Activated naive CD8-positive, alpha-beta T cell treated with anti-CD3 and anti-CD28 coated beads, Interleukin-2, amount 10 ng/mL, durations not matched to agents 7 days and 5 days (primary cell): Measurements from ENCODE around the gene NDUFB4. TPM values are rescaled to one million over a fixed set of nuclear protein-coding genes. Genes with fewer than 3 reads are reported as not detected.

ENCODE experiments used
- ATAC-seq: fragments of 150-1000 bp; cut with Tn5 transposase; one replicate; pipeline ENCODE4 v1.10.0; 2021; ENCODE audit warnings: low read depth, moderate library complexity
- POLR2A ChIA-PET: fragments of 350-600 bp; sonication (Branson Sonifier 250); formaldehyde crosslinking; loops from one replicate; lab custom pipeline; 2021; ENCODE audit warnings: antibody characterized with exemption; lab: Charles Lee
- DNase-seq: peaks from one replicate; pipeline ENCODE4 v3.0.0; 2021
- H3K27ac Mint-ChIP-seq: one replicate; pipeline ENCODE4 v1.8.0; 2022; ENCODE audit warnings: mild to moderate bottlenecking, mixed read lengths
- H3K27me3 Mint-ChIP-seq: one replicate; pipeline ENCODE4 v1.8.0; 2022; ENCODE audit warnings: mild to moderate bottlenecking, moderate library complexity, mixed read lengths
- H3K36me3 Mint-ChIP-seq: one replicate; pipeline ENCODE4 v1.8.0; 2021; ENCODE audit warnings: mild to moderate bottlenecking, mixed read lengths
- H3K4me1 Mint-ChIP-seq: one replicate; pipeline ENCODE4 v1.8.0; 2021; ENCODE audit warnings: mixed read lengths
- H3K4me3 Mint-ChIP-seq: one replicate; pipeline ENCODE4 v1.8.0; 2022; ENCODE audit warnings: mild to moderate bottlenecking, moderate library complexity, mixed read lengths
- H3K9me3 Mint-ChIP-seq: one replicate; pipeline ENCODE4 v1.8.0; 2021; ENCODE audit warnings: mixed read lengths
- total RNA-seq, 2 experiments: library from RNA; stranded (reverse); gene quantifications; one replicate each; pipeline ENCODE4 v1.2.3, GENCODE V29; 2021

NDUFB4 gene
- total RNA-seq: 100 to 1,000 TPM; 120 to 121 TPM

DNA sequence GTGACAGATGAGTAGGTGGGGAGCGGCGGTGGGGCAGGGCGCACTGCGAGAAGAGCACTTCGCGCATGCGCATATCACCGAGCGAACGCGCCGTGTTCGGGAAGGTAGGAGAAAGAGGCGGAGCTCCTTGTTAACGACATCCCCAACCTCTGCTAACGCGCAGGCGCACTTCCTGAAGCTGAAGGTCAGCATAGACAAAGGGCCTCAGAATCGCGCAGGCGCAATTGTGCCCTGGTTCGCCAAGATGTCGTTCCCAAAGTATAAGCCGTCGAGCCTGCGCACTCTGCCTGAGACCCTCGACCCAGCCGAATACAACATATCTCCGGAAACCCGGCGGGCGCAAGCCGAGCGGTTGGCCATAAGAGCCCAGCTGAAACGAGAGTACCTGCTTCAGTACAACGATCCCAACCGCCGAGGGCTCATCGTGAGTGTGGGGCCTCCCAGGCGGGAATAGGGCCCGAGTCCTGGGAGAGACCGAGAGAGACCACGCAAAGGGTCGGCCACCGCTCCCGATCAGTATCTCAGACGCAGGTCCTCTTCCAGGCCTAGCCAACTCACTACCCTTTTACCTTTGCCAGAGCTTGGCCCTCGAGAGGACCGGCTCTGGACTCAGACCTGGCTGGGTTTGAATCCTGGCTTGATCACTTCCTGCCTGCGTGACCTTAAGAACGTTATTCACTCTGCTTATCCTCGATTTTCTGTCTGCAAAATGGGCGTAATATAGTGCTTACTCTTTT lies at the start of gene NDUFB4:
Gene NDUFB4 (plus strand): TSS at position 221 of the 737 bp plus-strand sequence. CDS start 24 bp downstream, at position 245.
- peak within 1 kb of the TSS; percentile 93 for H3K4me3 Mint-ChIP-seq
- H3K4me1 Mint-ChIP-seq: peaks cover 12% of the 10 kb centered on the region

GRCh38 chr3:120550546-120550945 lies 45.6 kb upstream of the NDUFB4 start:
- Mint-ChIP-seq H3K4me3 (no peak overlapping the region), H3K27ac (no peak overlapping the region), H3K9me3 (no peaks in the 10 kb centered on the region), H3K36me3 (no peaks in the 10 kb centered on the region), H3K27me3 (peaks cover 5% of the 10 kb centered on the region), H3K4me1 (no peaks in the 10 kb centered on the region)
- DNase-seq (no peak), ATAC-seq (no peak)
- POLR2A ChIA-PET: no interaction called here

More for the DNA sequence above, at the start of gene NDUFB4:
- POLR2A ChIA-PET: interaction anchor here (1.0 to 3.6 kb wide), 7 partner anchors 8 to 502 kb away, joined by 3 to 27 read pairs (median 6); partner anchors contain the start of genes GSK3B, GTF2E1, LRRC58 and RABL3
- Mint-ChIP-seq H3K27ac (peak within 1 kb of the TSS; percentile 92), H3K27me3 (peaks cover 6% of the 10 kb centered on the region), H3K36me3 (peaks cover 13% of the 10 kb centered on the region), H3K9me3 (no peaks in the 10 kb centered on the region)
- ATAC-seq (peak; percentile 99), DNase-seq (peak; percentile 90)

DNA sequence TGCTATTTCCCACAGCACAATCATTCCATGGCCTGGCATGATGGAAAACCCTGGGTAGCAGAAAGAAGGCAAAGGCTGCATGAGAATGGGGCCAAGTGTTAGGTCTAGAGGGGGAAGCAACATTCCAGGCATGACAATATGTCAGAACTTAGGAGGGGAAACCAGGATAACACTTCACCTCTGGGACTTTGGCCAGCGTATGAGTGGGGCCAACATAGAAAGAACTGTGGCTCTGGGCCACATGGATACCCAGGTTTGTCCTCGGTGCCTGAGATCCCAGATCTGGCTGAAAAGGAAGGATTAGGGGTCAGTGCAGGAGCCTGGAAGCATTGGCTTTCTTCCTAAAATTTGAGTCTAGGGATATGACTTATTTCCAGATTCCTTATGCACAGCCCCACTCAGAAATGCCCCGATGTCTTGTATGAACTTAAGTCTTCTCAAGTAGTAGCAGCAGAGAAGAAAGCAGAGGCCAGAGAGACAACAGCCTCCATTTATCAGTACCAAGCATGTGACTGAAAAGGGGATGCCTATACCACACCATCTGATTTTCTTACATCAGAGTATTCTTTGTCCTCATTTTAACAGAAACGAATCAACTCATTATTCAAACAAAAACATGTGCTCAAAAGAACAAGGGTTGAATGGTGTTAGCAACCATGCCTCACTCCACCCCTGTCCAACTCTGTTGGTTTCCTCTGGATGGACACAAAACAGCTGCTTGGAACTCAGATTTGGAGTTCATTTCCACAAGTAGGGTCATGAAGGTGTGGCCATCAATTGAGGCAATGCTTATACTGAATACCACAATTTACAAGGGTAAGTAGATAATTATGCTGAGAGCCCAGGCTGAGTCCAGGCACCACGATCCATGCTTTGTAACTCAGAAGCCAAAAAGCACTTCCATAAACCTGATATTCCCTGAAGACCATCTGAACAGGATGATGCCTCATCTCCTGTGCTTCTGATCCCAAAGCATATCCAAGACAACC lies 43.7 kb upstream of the NDUFB4 start:
- Mint-ChIP-seq H3K4me3 (no peak overlapping the region), H3K27me3 (peaks cover 2% of the 10 kb centered on the region), H3K27ac (no peak overlapping the region), H3K4me1 (no peaks in the 10 kb centered on the region), H3K9me3 (no peaks in the 10 kb centered on the region), H3K36me3 (no peaks in the 10 kb centered on the region)
- no peak for ATAC-seq
- DNase-seq: no peak
- POLR2A ChIA-PET: no interaction called here

DNA sequence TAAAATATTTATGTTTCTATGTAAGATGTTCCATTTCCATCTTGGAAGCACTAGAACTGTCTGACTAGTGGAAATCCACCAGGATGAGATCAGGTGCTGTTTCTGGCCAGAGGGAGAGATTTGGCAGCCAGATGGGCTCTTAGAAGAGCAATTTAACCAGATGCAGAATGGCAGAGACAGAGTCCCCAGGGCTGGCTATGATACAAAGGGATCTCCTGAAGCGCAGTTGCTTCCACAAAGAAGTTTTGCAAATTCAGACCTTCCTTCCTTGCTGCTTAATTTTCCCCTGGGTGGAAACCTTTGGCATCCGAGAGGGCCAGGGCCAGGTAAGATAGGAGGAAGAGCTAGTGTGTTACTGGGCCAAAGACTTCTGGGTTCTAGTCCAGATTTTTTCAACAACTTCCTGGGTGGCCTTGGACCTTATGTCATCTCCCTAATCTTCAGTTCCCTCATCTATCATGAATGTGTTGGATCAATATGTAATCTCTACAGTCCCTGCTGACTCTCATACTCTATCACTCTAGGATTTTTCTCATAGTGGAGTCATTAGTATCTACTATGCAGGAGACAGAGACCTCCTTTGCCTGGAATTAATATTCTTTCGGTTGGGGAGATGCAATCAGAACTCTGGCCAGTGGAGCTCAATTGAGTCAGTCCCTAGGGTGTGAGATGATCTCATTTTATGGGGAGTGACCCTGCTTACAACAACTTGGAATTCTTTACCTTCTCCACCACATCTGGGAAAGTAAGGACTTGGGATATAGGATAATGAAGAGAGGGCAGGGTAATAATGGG lies 41.1 kb upstream of the NDUFB4 start:
- ATAC-seq (no peak), DNase-seq (no peak)
- H3K27ac Mint-ChIP-seq: no peak overlapping the region
- no peaks in the 10 kb centered on the region for H3K36me3 Mint-ChIP-seq
- H3K4me1 Mint-ChIP-seq: peaks cover 11% of the 10 kb centered on the region
- H3K4me3 Mint-ChIP-seq: no peak overlapping the region
- H3K9me3 Mint-ChIP-seq: no peaks in the 10 kb centered on the region
- peaks cover 7% of the 10 kb centered on the region for H3K27me3 Mint-ChIP-seq
- POLR2A ChIA-PET: no interaction called here

- POLR2A ChIA-PET: no interaction called here
- Mint-ChIP-seq H3K9me3 (no peaks in the 10 kb centered on the region), H3K36me3 (no peaks in the 10 kb centered on the region), H3K27ac (no peak overlapping the region), H3K4me3 (no peak overlapping the region), H3K4me1 (peaks cover 11% of the 10 kb centered on the region), H3K27me3 (peaks cover 7% of the 10 kb centered on the region)
- DNase-seq (no peak), ATAC-seq (no peak)
Measured at GRCh38 chr3:120555657-120556509, 40.3 kb upstream of the NDUFB4 start.

GRCh38 chr3:120557115-120557514 lies 39.0 kb upstream of the NDUFB4 start:
- POLR2A ChIA-PET: no interaction called here
- DNase-seq (no peak), ATAC-seq (no peak)
- Mint-ChIP-seq H3K4me3 (no peak overlapping the region), H3K9me3 (no peaks in the 10 kb centered on the region), H3K4me1 (peaks cover 11% of the 10 kb centered on the region), H3K36me3 (no peaks in the 10 kb centered on the region), H3K27me3 (peaks cover 7% of the 10 kb centered on the region), H3K27ac (no peak overlapping the region)

- no peaks in the 10 kb centered on the region for H3K36me3 Mint-ChIP-seq
- POLR2A ChIA-PET: interaction anchor here (1.2 kb wide), 1 partner anchor 140 kb away, joined by 4 read pairs; no protein-coding TSS in a partner anchor
- peak; percentile 87 for DNase-seq
- no peaks in the 10 kb centered on the region for H3K9me3 Mint-ChIP-seq
- H3K27me3 Mint-ChIP-seq: peaks cover 4% of the 10 kb centered on the region
- H3K4me3 Mint-ChIP-seq: peak overlapping the region; percentile 80
- H3K4me1 Mint-ChIP-seq: peaks cover 11% of the 10 kb centered on the region
- H3K27ac Mint-ChIP-seq: peak overlapping the region; percentile 39
- peak; percentile 81 for ATAC-seq
Measured at GRCh38 chr3:120558771-120559241, 37.3 kb upstream of the NDUFB4 start.

GRCh38 chr3:120559242-120560061 lies 36.7 kb upstream of the NDUFB4 start:
- peak overlapping the region; percentile 48 for H3K4me3 Mint-ChIP-seq
- no peaks in the 10 kb centered on the region for H3K36me3 Mint-ChIP-seq
- H3K4me1 Mint-ChIP-seq: peaks cover 11% of the 10 kb centered on the region
- no peaks in the 10 kb centered on the region for H3K9me3 Mint-ChIP-seq
- DNase-seq (peak; percentile 27), ATAC-seq (no peak)
- H3K27me3 Mint-ChIP-seq: peaks cover 4% of the 10 kb centered on the region
- POLR2A ChIA-PET: interaction anchor here (1.2 kb wide), 1 partner anchor 141 kb away, joined by 4 read pairs; no protein-coding TSS in a partner anchor
- no peak overlapping the region for H3K27ac Mint-ChIP-seq

GRCh38 chr3:120560304-120561250 lies 35.6 kb upstream of the NDUFB4 start:
- Mint-ChIP-seq H3K36me3 (no peaks in the 10 kb centered on the region), H3K4me1 (peaks cover 11% of the 10 kb centered on the region), H3K27ac (no peak overlapping the region), H3K9me3 (no peaks in the 10 kb centered on the region), H3K27me3 (peaks cover 4% of the 10 kb centered on the region), H3K4me3 (no peak overlapping the region)
- no peak for DNase-seq
- POLR2A ChIA-PET: interaction anchor here (0.7 kb wide), 1 partner anchor 235 kb away, joined by 5 read pairs; no protein-coding TSS in a partner anchor
- no peak for ATAC-seq

DNA sequence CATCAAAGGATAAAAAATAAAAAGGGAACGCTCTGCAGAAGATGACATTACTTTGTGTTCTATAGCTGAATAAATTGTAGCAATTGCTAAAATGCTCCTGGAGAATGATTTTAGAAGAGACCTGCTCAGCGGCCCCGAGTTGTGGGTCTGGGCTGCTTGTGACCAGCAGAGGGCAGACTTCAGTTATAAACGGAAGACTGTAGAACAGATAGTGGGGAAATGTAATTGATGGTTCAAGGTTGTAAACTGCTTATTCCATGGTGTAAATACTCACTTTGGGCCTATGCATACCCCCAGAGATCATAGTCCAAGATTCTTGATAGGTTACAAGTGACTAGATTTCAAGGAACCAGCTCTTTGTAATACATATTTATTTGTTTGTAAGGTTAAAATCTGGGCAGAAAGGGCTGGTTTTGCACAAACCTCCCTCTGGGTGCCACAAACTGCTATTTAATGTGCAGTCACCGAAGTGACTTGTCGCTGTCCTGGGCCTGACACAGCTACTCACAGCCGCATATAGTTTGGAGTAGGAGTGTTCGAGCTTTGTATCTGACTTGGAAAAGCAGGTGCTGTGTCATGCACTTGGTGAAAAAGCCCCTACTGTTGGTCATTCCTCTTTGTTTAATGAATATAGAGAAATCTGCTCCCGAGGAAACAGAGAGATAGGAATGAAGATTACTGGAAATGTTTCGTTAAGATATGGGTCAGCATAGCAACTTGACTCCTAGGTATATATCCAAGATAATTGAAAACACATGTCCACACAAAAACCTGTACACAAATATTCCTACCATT lies 34.7 kb upstream of the NDUFB4 start:
- H3K27ac Mint-ChIP-seq: no peak overlapping the region
- H3K36me3 Mint-ChIP-seq: no peaks in the 10 kb centered on the region
- DNase-seq: peak; percentile 62
- H3K27me3 Mint-ChIP-seq: peaks cover 4% of the 10 kb centered on the region
- H3K9me3 Mint-ChIP-seq: no peaks in the 10 kb centered on the region
- H3K4me3 Mint-ChIP-seq: no peak overlapping the region
- peaks cover 11% of the 10 kb centered on the region for H3K4me1 Mint-ChIP-seq
- peak; percentile 70 for ATAC-seq
- POLR2A ChIA-PET: no interaction called here
